ENCODE measurements around the gene BEST1. TPM values are rescaled to one million over a fixed set of nuclear protein-coding genes. Genes with fewer than 3 reads are reported as not detected.
A peak's percentile ranks its signal among the peaks of the same experiment; 100 is the strongest.
"Not testable (repeated sequence)": the region's sequence is repeated elsewhere in the genome, so short reads cannot be mapped to it uniquely, and the experiment has no call there.

The BEST1 gene
- total RNA-seq, 4 donors from 2014 or later, result 33.2 to 53.2 (median 45.7) TPM

GRCh38 chr11:61952882-61953281 lies 2.7 kb downstream of the BEST1 start:
- H3K9me3 ChIP-seq, result no peaks in the 10 kb centered on the region
- DNase-seq (ENCODE audit: low spot score in 2 of 2), result no peak
- WGBS, 2 donors, result 87 to 89% methylated on average over 3 of the region's 3 CpGs
- H3K4me1 ChIP-seq, result peaks cover 0 to 68% (median 37%) of the 10 kb centered on the region in 4 donors
- H3K36me3 ChIP-seq, result peaks cover 0 to 17% (median 2%) of the 10 kb centered on the region in 3 donors
- no peak overlapping the region for H3K4me3 ChIP-seq
- peak overlapping the region in 2 of 4 donors; percentile 92 to 94 for H3K27ac ChIP-seq
- TF ChIP-seq POLR2A (IDR thresholded peaks at IDR 0.05) (no peak), CTCF (IDR thresholded peaks at IDR 0.05) (no peak), EP300 (IDR thresholded peaks at IDR 0.05) (no peak)
- H3K27me3 ChIP-seq, result no peaks in the 10 kb centered on the region

- not testable (repeated sequence) for H3K27me3 ChIP-seq; H3K9me3 ChIP-seq; DNase-seq (ENCODE audit: low spot score in 2 of 2); H3K4me3 ChIP-seq
- Histone ChIP-seq H3K4me1 (peaks cover 0 to 61% (median 31%) of the 10 kb centered on the region in 4 donors), H3K27ac (peak overlapping the region in 3 of 4 donors; percentile 91 to 94 (median 92)), H3K36me3 (peaks cover 0 to 25% (median 2%) of the 10 kb centered on the region in 3 donors)
- 94 to 96% methylated on average over 5 of the region's 5 CpGs for WGBS, 2 donors
Measured at GRCh38 chr11:61953632-61954031, 3.5 kb downstream of the BEST1 start.

GRCh38 chr11:61954106-61954850 lies 4.1 kb downstream of the BEST1 start:
- TF ChIP-seq EP300 (IDR thresholded peaks at IDR 0.05) (no peak), CTCF (IDR thresholded peaks at IDR 0.05) (no peak), POLR2A (IDR thresholded peaks at IDR 0.05) (no peak)
- peak overlapping the region; percentile 91 to 96 (median 93) for H3K27ac ChIP-seq
- DNase-seq (ENCODE audit: low spot score in 2 of 2), result no peak
- peaks cover 0 to 31% (median 2%) of the 10 kb centered on the region in 3 donors for H3K36me3 ChIP-seq
- peak overlapping the region in 3 of 4 donors; percentile 8 to 56 (median 37) for H3K4me3 ChIP-seq
- no peaks in the 10 kb centered on the region for H3K9me3 ChIP-seq
- peaks cover 0 to 54% (median 27%) of the 10 kb centered on the region in 4 donors for H3K4me1 ChIP-seq
- 91 to 92% methylated on average over 8 to 9 of the region's 9 CpGs for WGBS, 2 donors
- no peaks in the 10 kb centered on the region for H3K27me3 ChIP-seq

GRCh38 chr11:61954851-61955421 lies 4.8 kb downstream of the BEST1 start:
- H3K9me3 ChIP-seq, result no peaks in the 10 kb centered on the region
- peaks cover 0 to 52% (median 23%) of the 10 kb centered on the region in 4 donors for H3K4me1 ChIP-seq
- peak in 1 of 2 donors; percentile 80 for DNase-seq (ENCODE audit: low spot score in 2 of 2)
- 2 to 3% methylated on average over 21 of the region's 21 CpGs for WGBS, 2 donors
- H3K36me3 ChIP-seq, result peaks cover 0 to 38% (median 2%) of the 10 kb centered on the region in 3 donors
- H3K27ac ChIP-seq, result peak overlapping the region; percentile 91 to 96 (median 93)
- peak overlapping the region; percentile 37 to 56 (median 48) for H3K4me3 ChIP-seq
- H3K27me3 ChIP-seq, result no peaks in the 10 kb centered on the region
- peak; percentile 9 to 46 (median 27) for TF ChIP-seq CTCF (IDR thresholded peaks at IDR 0.05)
- TF ChIP-seq POLR2A (IDR thresholded peaks at IDR 0.05), result peak; percentile 7 to 44
- TF ChIP-seq EP300 (IDR thresholded peaks at IDR 0.05), result peak; percentile 47 to 88

GRCh38 chr11:61955422-61956135 lies 5.4 kb downstream of the BEST1 start:
- 16 to 22% methylated on average over 17 to 28 of the region's 56 CpGs for WGBS, 2 donors
- Histone ChIP-seq H3K27me3 (no peaks in the 10 kb centered on the region), H3K4me3 (peak overlapping the region; percentile 37 to 56 (median 48)), H3K36me3 (peaks cover 0 to 39% (median 2%) of the 10 kb centered on the region in 3 donors), H3K9me3 (no peaks in the 10 kb centered on the region), H3K27ac (peak overlapping the region; percentile 91 to 96 (median 93)), H3K4me1 (peaks cover 0 to 52% (median 25%) of the 10 kb centered on the region in 4 donors)
- DNase-seq (ENCODE audit: low spot score in 2 of 2), result no peak
- TF ChIP-seq POLR2A (IDR thresholded peaks at IDR 0.05), result peak in 1 of 2 donors; percentile 21
- TF ChIP-seq EP300 (IDR thresholded peaks at IDR 0.05), result no peak

Measured in tibial nerve (tissue), 4 donors.